NCI-H128 (cell line): Measurements from ENCODE around the gene BRIP1.
"Not testable (repeated sequence)": the region's sequence is repeated elsewhere in the genome, so short reads cannot be mapped to it uniquely, and the experiment has no call there.

ENCODE experiments used
- DNase-seq: peaks from one replicate; lab custom pipeline; 2025; ENCODE audit not compliant: unreplicated experiment; lab: John Stamatoyannopoulos, UW

Gene BRIP1

DNA sequence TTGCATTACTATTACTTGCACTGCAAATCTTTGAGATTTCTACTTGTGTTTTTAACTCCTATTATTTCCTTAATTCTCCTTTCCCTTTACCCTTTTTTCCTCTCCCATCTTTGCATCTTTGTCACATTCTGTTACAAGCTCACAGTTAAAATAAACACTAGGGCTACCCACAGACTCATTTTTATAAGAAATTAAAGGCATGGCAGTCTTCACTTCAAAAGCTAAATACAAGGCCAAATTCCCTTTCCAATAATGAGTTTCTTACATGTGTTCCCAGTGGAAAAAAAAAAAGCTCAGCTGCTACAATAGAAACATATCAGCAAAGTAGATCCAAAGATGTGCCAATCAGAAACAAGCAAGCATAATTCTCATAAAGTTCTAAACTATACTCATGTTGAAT lies 3.7 kb upstream of the BRIP1 start:
- DNase-seq: no peak

DNA sequence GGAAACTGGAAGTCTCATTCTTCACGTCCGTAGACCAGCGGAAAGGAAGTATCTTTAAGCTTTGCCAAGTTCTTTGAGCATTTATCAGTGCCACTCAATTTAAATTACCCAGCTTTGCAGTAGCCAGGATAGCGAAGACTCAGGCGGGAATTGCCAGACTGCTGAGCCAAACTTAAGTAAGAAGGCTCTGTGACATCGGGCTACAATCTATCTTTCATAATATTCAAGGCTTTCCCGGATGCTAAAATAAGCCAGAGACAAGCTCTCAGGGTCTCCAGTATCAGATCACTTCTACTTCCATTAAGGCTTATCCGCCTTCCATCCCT lies 436 bp upstream of the BRIP1 start:
- DNase-seq: no peak

DNA sequence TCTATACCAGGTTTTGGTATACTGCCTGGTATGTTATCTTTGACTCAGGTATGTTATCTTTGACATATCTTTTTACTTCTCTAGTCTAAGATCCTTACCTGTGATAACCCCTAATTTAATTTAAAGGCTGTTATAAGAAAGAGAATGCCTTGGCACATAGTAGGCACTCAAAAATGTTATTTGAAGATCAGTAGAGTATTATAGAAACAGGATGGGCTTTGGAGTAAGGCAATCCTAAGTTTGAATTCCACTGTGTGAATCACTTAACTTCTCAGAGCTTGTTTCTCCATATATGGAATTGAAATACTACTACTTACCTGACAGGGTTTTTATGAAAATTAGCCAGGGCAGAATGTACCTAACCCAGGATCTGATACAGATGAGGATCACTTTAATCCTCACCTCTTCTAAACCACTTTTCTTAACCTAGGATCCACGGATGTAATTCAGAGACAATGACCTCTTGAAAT lies 1.2 kb downstream of the BRIP1 start:
- no peak for DNase-seq

DNA sequence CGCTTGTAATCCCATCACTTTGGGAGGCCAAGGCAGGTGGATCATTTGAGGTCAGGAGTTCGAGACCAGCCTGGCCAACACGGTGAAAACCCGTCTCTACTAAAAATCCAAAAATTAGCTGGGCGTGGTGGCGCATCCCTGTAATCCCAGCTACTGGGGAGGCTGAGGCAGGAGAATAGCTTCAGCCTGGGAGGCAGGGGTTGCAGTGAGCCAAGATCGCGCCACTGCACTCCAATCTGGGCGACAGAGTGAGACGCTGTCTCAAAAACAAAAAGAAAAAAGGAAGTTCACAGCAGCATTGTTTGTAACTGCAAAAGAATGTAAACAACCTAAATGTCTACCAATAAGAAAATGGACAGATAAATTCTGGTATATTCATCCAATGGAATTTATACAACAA lies 2.9 kb downstream of the BRIP1 start:
- not testable (repeated sequence) for DNase-seq

DNA sequence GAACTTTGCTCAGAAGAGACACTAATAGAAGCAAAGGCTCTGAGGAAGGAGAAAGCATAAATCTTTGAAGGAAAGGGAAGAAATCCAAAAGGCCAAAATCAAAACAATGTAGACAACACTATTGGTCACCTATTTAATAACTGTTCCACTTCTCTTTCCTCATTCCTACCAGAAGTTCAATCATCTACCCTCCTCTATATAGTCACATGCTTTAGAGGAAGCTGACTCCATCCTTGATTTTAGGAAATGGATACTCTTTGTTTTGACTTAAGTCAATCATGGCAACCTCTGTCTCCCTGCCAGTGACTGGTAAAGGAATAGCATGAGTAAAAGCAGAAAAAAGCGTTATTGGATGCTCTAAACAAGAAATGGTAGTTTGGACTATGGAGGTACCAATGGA lies 7.3 kb downstream of the BRIP1 start:
- no peak for DNase-seq

DNA sequence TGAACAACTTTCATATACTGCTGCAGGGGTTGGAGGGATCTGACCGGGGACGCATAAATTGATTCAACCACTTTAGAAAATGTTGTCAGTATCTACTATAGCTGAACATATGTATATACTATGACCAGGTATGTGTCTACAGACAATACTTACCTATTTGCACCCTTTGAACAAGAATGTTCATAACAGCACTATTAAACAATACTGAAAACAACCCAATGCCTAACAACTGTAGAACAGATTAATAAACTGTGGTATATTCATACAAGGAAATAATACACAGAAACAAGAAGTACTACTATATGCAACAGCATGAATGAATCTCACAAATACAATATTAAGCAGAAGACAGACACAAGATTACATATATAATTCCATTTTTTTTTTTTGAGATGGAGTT lies 10.5 kb downstream of the BRIP1 start:
- no peak for DNase-seq

DNA sequence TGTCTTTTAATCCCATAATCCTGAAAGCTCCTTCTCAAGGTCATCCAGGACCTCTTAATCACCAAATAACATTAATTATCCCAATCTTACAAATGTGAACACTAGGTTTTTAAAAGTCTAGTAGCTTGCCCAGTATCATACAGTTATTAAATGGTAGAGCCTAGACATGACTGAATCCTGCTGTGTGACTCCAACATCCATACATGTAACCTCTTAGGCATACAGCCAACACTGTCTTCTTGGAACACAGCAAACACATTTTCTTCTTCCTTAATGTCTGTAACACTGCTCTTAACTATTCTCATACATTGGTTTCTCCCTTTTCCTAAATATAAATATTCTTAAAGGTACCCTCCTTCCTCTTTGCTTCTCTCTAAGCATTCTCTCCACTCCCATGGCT lies 13.7 kb downstream of the BRIP1 start:
- DNase-seq: no peak

DNA sequence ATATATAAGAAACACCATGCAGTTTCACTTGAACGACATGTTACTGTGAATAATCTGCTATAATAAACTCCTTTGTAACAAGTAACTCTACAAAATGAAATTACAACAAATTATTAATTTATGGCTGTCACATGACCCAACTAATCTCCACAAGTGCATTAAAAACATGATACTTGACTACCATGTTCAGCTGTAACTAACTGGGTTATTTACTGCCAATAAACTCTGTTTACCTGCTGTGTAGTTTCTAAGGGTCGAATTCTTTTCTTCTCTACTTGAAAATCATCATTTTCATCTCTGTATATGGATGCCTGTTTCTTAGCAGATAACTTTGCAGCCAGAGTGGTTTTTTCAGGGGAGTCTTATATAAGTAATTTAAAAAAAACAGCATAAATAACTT lies 14.4 kb downstream of the BRIP1 start:
- DNase-seq: no peak

DNA sequence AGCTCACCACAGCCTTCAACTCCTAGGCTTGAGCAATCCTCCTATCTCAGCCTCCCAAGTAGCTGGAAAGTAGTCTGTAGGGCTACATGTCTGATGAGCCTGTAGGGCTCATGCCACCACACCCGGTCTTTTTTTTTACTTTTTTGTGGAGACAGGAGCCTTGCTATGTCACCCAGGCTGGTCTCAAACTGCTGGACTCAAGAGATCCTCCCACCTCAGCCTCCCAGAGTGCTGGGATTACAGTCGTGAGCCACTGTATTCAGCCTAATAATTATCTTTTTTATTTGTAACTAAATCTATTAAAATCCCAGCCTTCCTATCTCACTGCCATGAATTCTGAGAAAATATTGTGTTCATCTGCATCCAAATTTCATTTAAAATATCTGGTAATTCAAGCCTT lies 15.1 kb downstream of the BRIP1 start:
- no peak for DNase-seq

DNA sequence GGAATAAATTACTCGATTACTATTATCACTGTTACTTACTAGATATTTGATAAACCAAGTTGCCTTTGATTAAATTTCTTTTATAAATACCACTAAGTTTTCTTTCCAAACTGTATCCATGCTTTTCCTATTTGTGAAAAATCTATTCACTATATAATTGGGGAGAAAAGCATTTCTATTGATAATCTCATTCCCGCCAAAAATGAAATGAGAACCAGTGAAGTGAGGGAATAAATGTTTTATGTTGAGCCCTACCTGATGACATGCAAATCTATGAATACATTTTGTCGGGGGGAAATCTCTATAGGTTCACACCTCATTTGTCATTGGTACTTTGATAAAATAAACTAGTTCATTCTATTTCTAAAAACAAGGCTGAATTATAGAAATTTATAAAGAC lies 15.7 kb downstream of the BRIP1 start:
- no peak for DNase-seq

DNA sequence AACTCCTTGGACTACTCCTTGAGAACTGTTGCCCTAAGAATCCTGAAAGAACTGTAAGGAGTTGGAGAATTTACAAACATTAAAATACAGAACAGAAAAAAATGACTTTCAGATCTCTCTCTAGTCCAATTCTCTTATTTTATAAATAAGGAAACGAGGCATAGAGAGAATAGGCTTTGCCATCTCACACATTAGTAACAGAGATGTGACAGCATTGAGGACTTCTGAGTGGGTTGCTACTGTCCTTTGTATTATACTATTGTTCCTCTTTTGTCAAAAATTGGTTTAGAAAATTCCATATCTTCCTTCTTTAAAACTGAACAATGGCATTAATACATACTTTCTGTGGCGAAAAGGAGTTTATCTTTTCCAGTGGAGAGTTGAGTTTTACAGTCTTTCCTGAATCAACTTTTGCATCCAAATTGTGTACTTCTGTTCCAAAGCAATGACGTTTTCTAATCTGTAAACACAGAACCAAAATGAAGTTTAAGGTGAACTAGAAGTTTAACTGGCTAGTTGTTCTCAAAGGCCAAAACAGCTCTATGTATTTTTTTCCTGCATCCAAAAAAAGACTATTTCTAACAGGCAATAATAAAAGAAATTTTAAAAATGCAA lies 16.5 kb downstream of the BRIP1 start:
- DNase-seq: no peak

DNA sequence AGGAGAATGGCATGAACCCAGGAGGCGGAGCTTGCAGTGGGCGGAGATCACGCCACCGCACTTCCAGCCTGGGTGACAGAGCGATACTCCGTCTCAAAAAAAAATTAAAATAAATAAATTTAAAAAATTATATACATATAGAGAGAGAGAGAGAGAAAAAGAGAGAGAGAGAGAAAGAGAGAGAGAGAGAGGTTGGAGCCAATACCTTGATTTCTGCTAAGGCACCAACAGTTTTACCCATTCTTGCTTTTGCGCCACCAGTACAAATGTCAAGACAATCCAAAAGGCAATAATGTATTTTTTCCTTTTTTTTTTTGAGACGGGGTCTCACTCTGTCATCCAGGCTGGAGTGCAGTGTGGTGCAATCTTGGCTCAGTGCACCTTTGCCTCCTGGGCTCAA lies 17.2 kb downstream of the BRIP1 start:
- no peak for DNase-seq

DNA sequence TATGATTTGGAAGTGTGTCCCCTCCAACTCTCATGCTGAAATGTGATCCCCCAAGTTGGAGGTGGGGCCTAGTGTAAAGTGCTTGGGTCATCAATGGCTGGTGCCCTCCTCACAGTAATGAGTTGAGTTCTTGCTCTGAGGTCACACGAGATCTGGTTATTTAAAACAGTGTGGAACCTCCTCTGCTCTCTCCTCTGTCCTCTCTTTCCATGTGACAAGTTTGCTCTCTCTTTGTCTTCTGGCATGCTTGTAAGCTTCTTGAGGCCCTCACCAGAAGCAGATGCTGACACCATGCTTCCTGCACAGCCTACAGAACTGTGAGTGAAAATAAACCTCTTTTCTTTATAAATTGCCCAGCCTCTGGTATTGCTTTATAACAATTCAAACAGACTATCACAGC lies 19.9 kb downstream of the BRIP1 start:
- DNase-seq: no peak

DNA sequence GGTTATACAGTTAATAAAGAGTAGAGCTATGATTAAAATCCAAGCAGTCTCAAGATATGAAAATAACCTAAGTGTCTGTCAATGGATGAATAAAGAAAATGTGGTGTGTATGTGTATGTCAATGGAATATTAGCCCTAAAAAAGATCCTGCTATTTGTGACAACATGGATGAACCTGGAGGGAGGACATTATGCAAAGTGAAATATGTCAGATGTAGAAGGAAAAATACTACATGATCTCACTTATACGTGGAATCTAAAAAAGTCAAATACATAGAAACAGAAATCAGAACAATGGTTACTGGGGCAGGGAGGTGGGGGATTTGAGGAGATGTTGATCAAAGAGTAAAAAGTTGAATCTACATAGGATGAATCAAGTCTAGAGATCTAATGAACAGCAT lies 20.4 kb downstream of the BRIP1 start:
- no peak for DNase-seq

DNA sequence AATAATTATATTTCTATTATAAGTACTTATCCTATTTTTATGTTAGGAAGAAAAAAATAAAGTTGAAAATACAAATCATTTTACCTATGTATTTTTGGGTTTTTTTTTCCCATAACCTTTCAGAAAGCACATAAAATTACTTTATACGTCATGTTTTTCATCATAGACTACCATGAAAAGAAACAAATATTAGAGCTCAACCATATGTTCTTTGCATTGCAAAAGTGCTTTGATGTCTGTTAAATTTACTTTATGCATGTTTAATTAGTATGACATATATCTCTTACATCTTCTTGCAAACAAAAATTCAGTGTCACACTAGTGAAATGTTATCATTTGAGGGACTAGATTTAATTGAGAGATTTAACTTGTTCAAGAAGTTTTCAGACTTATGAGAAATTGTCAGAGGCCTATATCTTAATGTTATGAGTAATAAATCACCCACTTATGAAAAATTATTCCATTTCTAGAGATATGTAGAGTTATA lies 24.0 kb downstream of the BRIP1 start:
- no peak for DNase-seq

DNA sequence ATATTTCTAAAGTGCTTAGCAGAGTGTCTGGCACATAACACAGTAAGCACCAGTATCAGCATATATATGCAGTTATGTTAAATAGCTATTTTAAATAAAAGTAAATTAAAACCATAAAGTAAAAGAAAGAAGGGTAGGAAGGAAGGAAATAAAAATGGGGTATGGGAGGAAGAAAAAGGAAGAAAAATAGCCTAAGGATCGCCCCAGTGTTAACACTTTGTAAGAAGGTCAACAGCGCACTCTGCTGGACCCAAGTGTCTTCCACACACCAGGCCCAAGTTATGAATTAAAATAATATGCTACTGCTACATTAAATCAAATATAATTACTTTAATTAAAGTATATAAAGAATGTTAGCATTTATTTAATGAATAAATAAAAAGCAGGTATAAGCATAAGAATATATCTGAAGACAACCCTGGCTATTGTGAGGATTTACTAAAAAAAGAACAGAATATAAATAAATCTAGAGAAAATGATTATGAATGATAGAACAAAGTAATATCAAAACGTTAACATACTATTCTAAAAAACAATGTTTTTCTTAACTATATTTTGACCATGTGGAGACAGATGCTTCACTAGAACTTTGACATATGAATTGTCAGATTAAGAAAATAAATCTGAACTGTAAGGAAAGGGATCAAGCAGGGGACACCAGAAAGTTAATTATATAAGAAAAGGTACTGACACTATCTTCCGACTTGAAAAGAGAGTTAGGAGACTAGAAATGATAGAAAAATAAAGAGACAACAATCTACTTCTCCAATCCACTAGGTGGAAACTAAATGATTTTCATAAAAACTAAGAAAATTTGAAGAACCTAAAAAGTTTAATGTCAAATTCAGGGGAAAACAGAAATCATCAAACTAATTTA lies 25.9 kb downstream of the BRIP1 start:
- DNase-seq: peak; percentile 3

DNA sequence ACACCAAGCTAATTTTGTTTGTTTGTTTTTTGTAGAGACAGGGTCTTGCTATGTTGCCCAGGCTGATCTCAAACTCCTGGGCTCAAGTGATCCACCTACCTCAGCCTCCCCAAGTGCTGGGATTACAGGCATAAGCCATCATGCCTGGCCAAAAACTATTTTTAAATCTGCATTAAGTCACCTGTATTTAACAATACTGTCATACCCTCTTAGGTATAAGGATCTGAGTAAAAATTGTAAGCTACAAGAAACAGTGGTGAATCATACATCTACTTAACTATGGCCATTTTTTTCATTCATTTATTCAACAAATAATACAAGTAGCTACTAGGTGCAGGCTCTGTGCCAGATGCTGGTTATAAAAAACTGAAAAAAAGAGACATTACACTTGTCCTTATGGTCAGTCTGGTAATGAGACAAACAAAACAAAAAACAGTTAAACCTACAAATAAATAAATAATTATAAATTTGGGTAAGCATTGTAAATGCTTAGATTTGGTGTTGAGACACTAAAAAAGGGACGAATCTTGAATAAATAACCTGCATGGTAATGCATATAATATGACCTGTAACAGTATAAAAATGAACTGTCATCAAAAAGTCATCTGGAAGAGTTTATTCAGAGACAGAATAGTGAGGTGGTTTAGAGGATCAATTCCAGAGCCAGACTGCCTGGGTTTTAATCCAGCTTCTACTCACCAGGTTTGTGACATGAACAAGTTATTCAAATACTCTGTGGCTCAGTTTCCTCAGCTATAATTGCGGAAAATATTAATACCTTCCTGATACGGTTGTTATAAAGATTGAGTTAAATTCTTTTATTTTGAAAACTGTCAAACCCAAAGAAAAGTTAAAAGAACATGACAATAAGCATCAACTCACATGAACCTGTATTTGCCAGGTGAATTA lies 26.8 kb downstream of the BRIP1 start:
- DNase-seq: no peak

DNA sequence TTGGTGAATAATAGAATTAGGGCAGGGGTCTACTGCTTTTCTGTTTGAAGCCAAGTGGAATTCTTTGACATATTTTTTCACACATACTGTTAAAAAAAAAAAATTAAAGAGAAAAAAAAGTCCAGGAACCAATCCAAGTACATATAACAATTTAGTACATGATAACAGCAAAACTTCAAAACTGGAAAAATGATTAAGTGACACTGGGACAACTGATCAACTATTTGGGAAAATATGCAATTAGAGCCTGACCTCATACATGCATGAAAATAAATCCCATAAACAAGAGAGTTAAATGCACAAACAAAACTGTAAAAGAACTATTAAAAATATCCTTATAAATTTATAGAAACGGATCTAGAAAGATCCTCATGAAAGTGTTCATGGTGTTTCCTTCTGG lies 27.7 kb downstream of the BRIP1 start:
- DNase-seq: no peak

DNA sequence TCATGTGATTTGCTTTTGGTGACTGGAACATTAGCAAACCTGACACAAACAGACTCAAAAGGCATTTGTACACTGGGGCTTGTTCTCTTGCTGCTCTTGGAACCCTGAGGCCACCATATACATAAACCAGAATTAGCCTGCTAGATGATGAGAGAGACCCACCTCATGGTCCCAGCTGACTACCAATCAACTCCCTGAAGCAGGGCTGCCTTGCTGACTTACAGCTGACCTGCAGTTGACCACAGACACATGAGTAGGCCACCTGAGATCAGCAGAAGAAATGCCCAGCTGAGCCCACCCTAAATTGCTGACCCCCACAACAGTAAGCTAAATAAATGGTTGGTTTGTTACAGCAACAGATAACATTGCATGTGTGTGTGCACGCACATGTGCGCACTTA lies 28.7 kb downstream of the BRIP1 start:
- DNase-seq: no peak

DNA sequence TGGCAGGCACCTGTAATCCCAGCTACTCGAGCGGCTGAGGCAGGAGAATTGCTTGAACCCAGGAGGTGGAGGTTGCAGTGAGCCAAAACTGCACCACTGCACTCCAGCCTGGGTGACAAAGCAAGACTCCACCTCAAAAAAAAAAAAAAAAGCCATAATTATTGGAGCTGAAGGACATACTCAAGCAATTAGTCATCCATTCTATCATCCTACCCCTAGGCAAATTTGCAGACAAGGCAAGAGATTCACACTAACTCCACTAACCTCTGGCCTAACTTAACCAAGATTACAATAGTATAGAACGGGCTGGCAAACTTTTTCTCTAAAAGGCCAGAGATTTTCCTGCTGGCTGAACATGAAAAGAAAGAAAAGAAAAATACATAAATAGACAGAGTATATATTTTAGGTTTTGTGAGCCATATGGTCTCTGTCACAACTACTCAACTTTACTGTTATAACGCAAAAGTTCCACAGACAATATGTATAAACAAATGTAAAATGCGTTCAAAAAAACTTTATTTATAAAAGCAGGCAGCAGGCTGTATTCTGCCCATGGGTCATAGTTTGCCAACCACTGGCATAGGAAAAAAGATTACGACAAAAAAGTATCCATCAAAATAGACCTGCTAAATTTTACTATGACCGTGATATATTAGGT lies 29.7 kb downstream of the BRIP1 start:
- no peak for DNase-seq

DNA sequence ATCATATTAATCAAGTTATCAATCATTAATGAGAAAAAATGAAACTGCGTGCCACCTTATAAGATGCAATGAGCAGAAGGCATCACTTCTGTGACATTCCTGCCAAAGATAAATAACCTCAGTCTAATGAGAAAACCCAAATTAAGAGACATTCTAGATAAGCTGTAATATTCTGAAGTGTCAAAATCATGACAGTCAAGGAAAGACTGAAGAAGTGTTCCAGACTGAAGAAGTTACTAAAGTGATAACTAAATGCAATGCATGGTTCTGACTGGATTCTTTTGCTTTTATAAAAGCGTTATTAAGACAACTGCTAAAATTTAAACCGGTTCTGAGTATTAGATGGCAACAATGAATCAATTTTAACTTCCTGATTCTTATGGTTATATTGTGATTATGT lies 30.9 kb downstream of the BRIP1 start:
- no peak for DNase-seq
